ENCODE measurements around the gene FAM117B.

Gene FAM117B

DNA sequence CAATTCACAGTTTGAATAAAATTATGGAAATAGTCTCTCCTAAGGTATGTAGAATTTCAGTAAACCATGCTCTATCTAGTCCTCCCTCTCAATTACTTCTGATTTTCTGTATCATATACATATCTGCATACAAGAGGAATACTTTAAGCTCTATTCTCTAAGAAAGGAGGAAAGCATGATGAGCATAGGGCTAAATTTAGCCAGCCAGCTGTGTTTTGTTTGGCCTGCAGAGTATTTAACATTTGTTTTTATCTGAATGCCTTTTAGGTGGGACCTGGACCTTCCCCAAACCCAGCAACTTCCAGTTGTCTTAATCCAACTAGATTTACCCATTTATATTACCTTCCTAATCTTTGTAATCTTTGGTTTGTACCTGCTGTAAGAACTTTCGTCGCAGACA, 42.2 kb upstream of the FAM117B start:
- H3K27ac ChIP-seq (replicated peaks) = no peak overlapping the region
- TF ChIP-seq POLR2AphosphoS5 (IDR thresholded peaks at IDR 0.05; ENCODE audit: low read depth) = no peak
- no peak for TF ChIP-seq SPI1 (IDR thresholded peaks at IDR 0.05; ENCODE audit: borderline replicate concordance, low read depth)
- TF ChIP-seq REST (IDR thresholded peaks at IDR 0.05; ENCODE audit: insufficient replicate concordance, low read depth) = no peak
- TF ChIP-seq CTCF (IDR thresholded peaks at IDR 0.05; ENCODE audit: insufficient read depth, low read length) = no peak
- no peak for TF ChIP-seq GABPA (IDR thresholded peaks at IDR 0.05; ENCODE audit: low read depth)
- H3K4me3 ChIP-seq (replicated peaks; ENCODE audit: insufficient read depth, low read length) = no peak overlapping the region
- H3K27me3 ChIP-seq (ENCODE audit: insufficient read depth, poor library complexity, severe bottlenecking) = no peaks in the 10 kb centered on the region
- DNase-seq (ENCODE audit: low read depth in 1 of 2, low spot score in 1 of 2) = no peak

DNA sequence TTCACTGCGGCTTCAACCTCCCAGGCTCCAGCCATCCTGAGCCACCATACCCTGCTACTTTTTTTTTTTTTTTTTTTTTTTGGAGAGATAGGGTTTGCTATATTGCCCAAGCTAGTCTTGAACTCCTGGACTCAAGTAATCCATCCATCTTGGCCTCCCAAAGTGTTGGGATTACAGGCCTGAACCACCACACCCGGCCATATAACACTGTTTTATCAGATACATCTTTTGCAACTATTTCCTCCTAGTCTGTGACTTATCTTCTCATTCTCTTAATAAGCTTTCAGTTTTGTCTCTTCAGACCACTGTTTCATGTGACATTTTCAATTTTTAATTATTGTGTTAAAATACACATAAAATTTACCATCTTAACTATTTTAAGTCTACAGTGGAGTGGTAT, 35.7 kb upstream of the FAM117B start:
- Histone ChIP-seq H3K4me3 (replicated peaks; ENCODE audit: insufficient read depth, low read length) (no peak overlapping the region), H3K27me3 (ENCODE audit: insufficient read depth, poor library complexity, severe bottlenecking) (no peaks in the 10 kb centered on the region), H3K27ac (replicated peaks) (no peak overlapping the region)
- no peak for DNase-seq (ENCODE audit: low read depth in 1 of 2, low spot score in 1 of 2)
- no peak for TF ChIP-seq CTCF (IDR thresholded peaks at IDR 0.05; ENCODE audit: insufficient read depth, low read length)
- no peak for TF ChIP-seq GABPA (IDR thresholded peaks at IDR 0.05; ENCODE audit: low read depth)
- TF ChIP-seq REST (IDR thresholded peaks at IDR 0.05; ENCODE audit: insufficient replicate concordance, low read depth) = no peak
- no peak for TF ChIP-seq SPI1 (IDR thresholded peaks at IDR 0.05; ENCODE audit: borderline replicate concordance, low read depth)

DNA sequence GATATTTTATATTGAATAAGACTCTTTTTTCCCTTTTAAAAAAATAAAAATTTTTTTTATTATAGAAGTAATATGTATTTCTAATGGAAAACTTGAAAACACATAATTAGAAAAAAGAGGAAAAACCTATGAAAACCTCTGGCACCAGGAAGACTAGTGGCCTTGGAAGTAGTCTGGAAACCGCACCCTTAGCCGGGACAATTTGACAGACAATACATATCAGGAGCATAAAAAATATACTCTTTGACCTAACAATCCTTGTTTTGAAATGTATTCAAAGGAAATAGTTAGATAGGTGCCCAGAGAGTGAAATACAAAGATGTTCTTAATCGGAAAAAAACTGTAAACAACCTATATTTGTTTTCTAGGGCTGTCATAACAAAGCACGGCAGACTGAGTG, 34.9 kb upstream of the FAM117B start:
- no peak overlapping the region for H3K4me3 ChIP-seq (replicated peaks; ENCODE audit: insufficient read depth, low read length)
- no peak for DNase-seq (ENCODE audit: low read depth in 1 of 2, low spot score in 1 of 2)
- TF ChIP-seq POLR2AphosphoS5 (IDR thresholded peaks at IDR 0.05; ENCODE audit: low read depth) = no peak
- no peak for TF ChIP-seq CTCF (IDR thresholded peaks at IDR 0.05; ENCODE audit: insufficient read depth, low read length)
- no peak for TF ChIP-seq GABPA (IDR thresholded peaks at IDR 0.05; ENCODE audit: low read depth)
- TF ChIP-seq SPI1 (IDR thresholded peaks at IDR 0.05; ENCODE audit: borderline replicate concordance, low read depth) = no peak
- no peak for TF ChIP-seq REST (IDR thresholded peaks at IDR 0.05; ENCODE audit: insufficient replicate concordance, low read depth)
- H3K27ac ChIP-seq (replicated peaks) = no peak overlapping the region
- H3K27me3 ChIP-seq (ENCODE audit: insufficient read depth, poor library complexity, severe bottlenecking) = no peaks in the 10 kb centered on the region
